Neural progenitor cell (in vitro differentiated cells): ENCODE measurements around the gene BARX1. TPM values are rescaled to one million over a fixed set of nuclear protein-coding genes. Genes with fewer than 3 reads are reported as not detected.

Experiments
- DNase-seq: peaks from one replicate; pipeline ENCODE4 v3.0.0-alpha.2; 2016; ENCODE audit warnings: low spot score
- H2AFZ ChIP-seq: fragments of 200-600 bp; sonication (generic); replicated peaks from 2 replicates; pipeline ENCODE4 v1.6.1; 2016; ENCODE audit warnings: antibody characterized with exemption
- H3F3A ChIP-seq: fragments of 200-600 bp; sonication (generic); 2 replicates; pipeline ENCODE4 v1.6.1; 2016; ENCODE audit warnings: antibody characterized with exemption, low read depth
- H3K27ac ChIP-seq: fragments of 200-600 bp; sonication (generic); 2 replicates; pipeline ENCODE4 v1.5.1; 2016; ENCODE audit warnings: mild to moderate bottlenecking
- H3K27me3 ChIP-seq: fragments of 200-600 bp; sonication (generic); 2 replicates; pipeline ENCODE4 v1.6.1; 2016; ENCODE audit warnings: mild to moderate bottlenecking, moderate library complexity
- H3K36me3 ChIP-seq: fragments of 200-600 bp; sonication (generic); 2 replicates; pipeline ENCODE4 v1.5.1; 2016
- H3K4me1 ChIP-seq: fragments of 200-600 bp; sonication (generic); 2 replicates; pipeline ENCODE4 v1.6.1; 2016; ENCODE audit warnings: mixed run types
- H3K4me2 ChIP-seq: fragments of 200-600 bp; sonication (generic); 2 replicates; pipeline ENCODE4 v1.6.1; 2016
- H3K4me3 ChIP-seq: fragments of 200-600 bp; sonication (generic); 2 replicates; pipeline ENCODE4 v1.5.1; 2016
- H3K79me2 ChIP-seq: fragments of 200-600 bp; sonication (generic); 2 replicates; pipeline ENCODE4 v1.6.1; 2016; ENCODE audit warnings: low read depth
- H3K9ac ChIP-seq: fragments of 200-600 bp; sonication (generic); 2 replicates; pipeline ENCODE4 v1.6.1; 2016
- H3K9me3 ChIP-seq: fragments of 200-600 bp; sonication (generic); 2 replicates; pipeline ENCODE4 v1.5.1; 2016; ENCODE audit warnings: low read depth
- H4K20me1 ChIP-seq: fragments of 200-600 bp; sonication (generic); 2 replicates; pipeline ENCODE4 v1.6.1; 2016; ENCODE audit warnings: low read depth
- H3K27ac Mint-ChIP-seq: 3 replicates; pipeline ENCODE4 v1.8.0; 2021; ENCODE audit warnings: mixed read lengths
- H3K27me3 Mint-ChIP-seq: 2 replicates; pipeline ENCODE4 v1.8.0; 2022; ENCODE audit warnings: low read depth, mild to moderate bottlenecking, inconsistent platforms, moderate library complexity, mixed read lengths; ENCODE audit not compliant: insufficient read depth
- H3K36me3 Mint-ChIP-seq: 3 replicates; pipeline ENCODE4 v1.8.0; 2021; ENCODE audit warnings: mixed read lengths
- H3K4me1 Mint-ChIP-seq: 3 replicates; pipeline ENCODE4 v1.8.0; 2021; ENCODE audit warnings: mixed read lengths
- H3K4me3 Mint-ChIP-seq: 3 replicates; pipeline ENCODE4 v1.8.0; 2021; ENCODE audit warnings: mild to moderate bottlenecking, moderate library complexity, mixed read lengths
- H3K9me3 Mint-ChIP-seq: 3 replicates; pipeline ENCODE4 v1.8.0; 2020; ENCODE audit warnings: mixed read lengths
- CTCF ChIP-seq: fragments of 200-600 bp; sonication (generic); IDR thresholded peaks from 2 replicates; pipeline ENCODE4 v1.5.1; 2017; ENCODE audit warnings: antibody characterized with exemption, mild to moderate bottlenecking
- EZH2 ChIP-seq: fragments of 200-600 bp; sonication (generic); IDR thresholded peaks from 2 replicates; pipeline ENCODE4 v1.6.1; 2017; ENCODE audit warnings: antibody characterized with exemption, mild to moderate bottlenecking, moderate library complexity
- EZH2phosphoT487 ChIP-seq: fragments of 200-600 bp; sonication (generic); IDR thresholded peaks from 2 replicates; pipeline ENCODE4 v1.6.1; 2017; ENCODE audit warnings: antibody characterized with exemption
- total RNA-seq: library from RNA; depleted of rRNA; stranded (reverse); fragments of >200 nt; gene quantifications from 2 replicates; pipeline ENCODE4 v1.2.3, GENCODE V29; 2015; ENCODE audit warnings: low replicate concordance

Gene BARX1
- total RNA-seq, 1 donor from 2014 or later = 0.17 TPM

- no peaks in the 10 kb centered on the region for H3K9me3 Mint-ChIP-seq
- H3K27me3 Mint-ChIP-seq = peaks cover 11% of the 10 kb centered on the region
- Histone ChIP-seq H3K9me3 (no peaks in the 10 kb centered on the region), H3K4me1 (no peaks in the 10 kb centered on the region), H2AFZ (no peak overlapping the region), H3K79me2 (no peaks in the 10 kb centered on the region), H3F3A (no peaks in the 10 kb centered on the region), H3K36me3 (no peaks in the 10 kb centered on the region), H3K27ac (no peak overlapping the region), H3K4me3 (no peak overlapping the region), H3K4me2 (no peak overlapping the region), H4K20me1 (no peaks in the 10 kb centered on the region), H3K27me3 (no peaks in the 10 kb centered on the region), H3K9ac (no peak overlapping the region)
- no peak overlapping the region for H3K27ac Mint-ChIP-seq
- no peaks in the 10 kb centered on the region for H3K36me3 Mint-ChIP-seq
- no peak for DNase-seq
- no peaks in the 10 kb centered on the region for H3K4me1 Mint-ChIP-seq
- no peak overlapping the region for H3K4me3 Mint-ChIP-seq
- TF ChIP-seq EZH2 = no peak
- TF ChIP-seq EZH2phosphoT487 = no peak
- no peak for TF ChIP-seq CTCF
Observed at GRCh38 chr9:93918061-93918460, 37.1 kb downstream of the BARX1 start.

DNA sequence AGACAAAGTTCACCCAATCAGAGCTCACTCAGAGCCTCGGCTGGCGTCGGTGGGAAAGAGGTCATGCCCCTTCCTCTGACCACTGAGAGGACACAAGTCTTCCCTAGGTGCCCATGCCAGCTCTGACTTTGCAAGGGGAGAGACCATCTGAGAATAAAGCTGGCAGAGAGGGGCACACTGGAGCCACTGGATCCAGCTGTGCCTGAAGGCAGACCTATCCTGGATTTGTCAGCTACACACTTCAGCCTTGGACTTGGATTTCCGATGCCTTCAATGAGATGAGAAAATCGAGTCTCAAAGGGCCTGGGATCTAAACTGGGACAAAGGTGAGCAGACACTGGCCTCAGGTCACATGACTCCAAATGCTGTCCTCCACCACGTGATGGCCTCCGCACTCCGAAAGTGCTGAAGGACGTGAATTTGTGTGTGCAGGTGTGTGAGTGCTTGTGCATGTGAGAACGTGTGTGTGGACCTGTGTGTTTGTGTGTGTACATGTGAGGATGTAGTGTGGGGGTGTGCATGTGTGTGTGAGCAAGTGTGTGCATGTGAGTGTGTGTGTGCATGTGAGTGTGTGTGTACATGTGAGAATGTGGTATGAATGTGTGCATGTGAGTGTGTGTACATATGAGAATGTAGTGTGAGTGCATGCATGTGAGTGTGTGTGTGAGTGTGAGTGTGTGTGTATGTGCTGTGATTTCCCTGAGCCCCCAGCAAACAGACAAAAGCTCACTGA is 37.9 kb downstream of the BARX1 start:
- Histone ChIP-seq H3K27ac (no peak overlapping the region), H3K4me3 (no peak overlapping the region), H2AFZ (no peak overlapping the region), H3K4me2 (no peak overlapping the region), H3K9me3 (no peaks in the 10 kb centered on the region), H3K27me3 (no peaks in the 10 kb centered on the region), H3K79me2 (no peaks in the 10 kb centered on the region), H4K20me1 (no peaks in the 10 kb centered on the region), H3F3A (no peaks in the 10 kb centered on the region), H3K36me3 (no peaks in the 10 kb centered on the region), H3K4me1 (peaks cover 6% of the 10 kb centered on the region), H3K9ac (no peak overlapping the region)
- H3K9me3 Mint-ChIP-seq = no peaks in the 10 kb centered on the region
- TF ChIP-seq EZH2phosphoT487 (no peak), EZH2 (no peak), CTCF (no peak)
- peaks cover 11% of the 10 kb centered on the region for H3K27me3 Mint-ChIP-seq
- H3K4me1 Mint-ChIP-seq = no peaks in the 10 kb centered on the region
- H3K27ac Mint-ChIP-seq = no peak overlapping the region
- H3K4me3 Mint-ChIP-seq = peak overlapping the region; percentile 0
- H3K36me3 Mint-ChIP-seq = no peaks in the 10 kb centered on the region
- no peak for DNase-seq

- Histone ChIP-seq H3K9ac (no peak overlapping the region), H3K9me3 (no peaks in the 10 kb centered on the region), H3K27ac (no peak overlapping the region), H4K20me1 (no peaks in the 10 kb centered on the region), H3K79me2 (no peaks in the 10 kb centered on the region), H2AFZ (no peak overlapping the region), H3K4me3 (no peak overlapping the region), H3K4me2 (no peak overlapping the region), H3F3A (no peaks in the 10 kb centered on the region), H3K27me3 (peaks cover 4% of the 10 kb centered on the region), H3K36me3 (no peaks in the 10 kb centered on the region), H3K4me1 (peaks cover 9% of the 10 kb centered on the region)
- Mint-ChIP-seq H3K9me3 (no peaks in the 10 kb centered on the region), H3K36me3 (no peaks in the 10 kb centered on the region), H3K27me3 (peaks cover 11% of the 10 kb centered on the region), H3K4me3 (no peak overlapping the region), H3K4me1 (no peaks in the 10 kb centered on the region), H3K27ac (no peak overlapping the region)
- no peak for TF ChIP-seq CTCF
- no peak for TF ChIP-seq EZH2
- no peak for TF ChIP-seq EZH2phosphoT487
- DNase-seq = no peak
Observed at GRCh38 chr9:93916358-93916757, 38.8 kb downstream of the BARX1 start.
